Measurements from ENCODE around the gene DTNA.
"Not testable (repeated sequence)": the region's sequence is repeated elsewhere in the genome, so short reads cannot be mapped to it uniquely, and the experiment has no call there.

The DTNA gene

DNA sequence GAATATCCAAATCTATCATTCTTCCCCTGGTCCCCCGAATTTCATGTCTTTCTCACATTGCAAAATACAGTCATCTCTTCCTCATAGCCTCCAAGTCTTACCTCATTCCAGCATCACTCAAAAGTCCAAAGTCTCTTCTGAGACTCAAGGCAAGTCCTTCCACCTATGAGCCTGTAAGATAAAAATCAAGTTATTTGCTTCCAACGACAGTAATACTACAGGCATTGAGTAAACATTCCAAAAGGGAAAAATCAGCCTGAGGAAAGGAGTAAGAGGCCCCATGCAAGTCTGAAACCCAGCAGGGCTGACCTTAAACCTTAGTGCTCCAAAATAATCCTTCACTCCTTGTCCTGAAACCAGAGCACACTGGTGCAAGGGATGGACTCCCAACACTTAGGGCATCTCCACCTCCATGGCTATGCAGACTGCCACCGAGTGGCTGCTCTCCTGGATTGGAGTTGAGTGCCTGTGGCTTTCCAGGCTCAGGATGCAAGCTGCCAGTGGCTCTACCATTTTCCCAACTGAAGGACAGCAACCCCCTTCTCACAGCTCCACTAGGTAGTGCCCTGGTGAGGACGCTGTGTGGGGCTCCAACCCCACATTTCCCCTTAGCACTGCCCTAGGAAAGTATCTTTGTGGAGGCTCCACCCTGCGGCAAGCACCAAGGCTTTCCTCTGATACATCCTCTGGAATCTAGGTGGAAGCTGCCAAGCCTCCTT is 16.3 kb downstream of the DTNA start:
- no peak for DNase-seq

DNA sequence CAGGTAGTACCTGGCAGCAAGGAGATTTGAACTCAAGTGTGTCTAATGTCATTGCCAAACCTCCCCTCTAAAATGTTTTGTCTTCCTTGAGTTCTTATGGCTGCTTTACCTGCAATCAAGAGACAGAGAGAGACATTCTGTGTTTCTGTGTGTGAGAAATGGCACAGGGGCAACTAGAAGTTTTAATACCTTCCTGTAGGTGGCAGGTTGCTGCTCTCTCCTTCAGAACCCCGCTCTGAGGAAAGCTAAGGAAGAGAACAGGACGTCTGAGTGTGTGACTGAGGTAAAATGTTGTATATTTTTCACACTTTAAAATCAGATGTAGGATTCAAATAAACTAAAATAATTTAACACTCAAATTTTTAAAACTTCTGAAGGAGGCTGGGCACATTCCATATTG is 19.2 kb downstream of the DTNA start:
- no peak for DNase-seq

DNA sequence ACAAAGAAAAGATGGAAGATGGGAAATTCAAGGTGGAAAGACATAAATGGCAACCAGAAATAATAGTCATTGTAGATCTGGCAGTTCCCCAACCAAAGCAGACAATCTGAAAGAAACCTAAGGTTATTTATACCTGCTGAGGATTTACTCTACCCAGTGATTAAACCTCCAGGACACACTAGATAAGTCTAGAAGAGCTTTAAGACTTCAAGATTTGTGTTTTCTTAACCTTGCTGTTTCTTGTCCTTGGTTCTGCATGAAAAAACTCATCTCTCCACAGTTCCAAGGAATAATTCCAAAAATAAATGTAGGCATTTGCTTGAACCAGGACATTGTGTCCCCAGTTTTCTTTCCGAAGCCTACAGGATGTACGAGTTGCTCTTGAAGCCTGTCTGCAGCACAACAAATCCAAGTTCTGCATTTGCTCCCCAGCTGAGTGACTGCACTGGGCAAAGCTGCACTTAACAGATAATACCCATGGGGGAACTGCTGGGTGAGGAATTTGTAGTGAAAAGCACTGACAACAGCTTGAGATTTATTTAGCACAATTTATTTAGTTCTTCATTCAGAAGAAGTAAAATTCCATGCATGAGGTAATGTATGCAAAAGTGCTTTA is 19.8 kb downstream of the DTNA start:
- DNase-seq, result no peak

DNA sequence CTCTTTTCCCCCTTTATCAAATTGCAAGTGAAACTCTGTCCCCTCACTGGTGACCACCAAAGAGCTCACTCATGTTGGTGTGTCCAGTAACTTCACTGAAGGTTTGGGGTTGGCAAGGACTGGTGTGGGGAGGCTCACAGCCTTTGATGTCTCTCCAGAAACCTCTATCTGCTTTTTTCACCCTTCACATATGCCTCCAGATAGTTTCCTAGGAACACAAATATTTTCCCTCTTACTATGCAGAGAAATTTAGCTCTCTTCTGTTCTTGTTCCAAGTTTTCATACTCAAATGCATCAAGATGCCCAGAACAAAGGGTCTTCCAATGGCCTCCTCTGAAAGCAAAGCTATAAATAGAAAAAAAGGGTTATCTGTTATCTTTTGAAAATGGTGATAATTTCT is 20.7 kb downstream of the DTNA start:
- no peak for DNase-seq

DNA sequence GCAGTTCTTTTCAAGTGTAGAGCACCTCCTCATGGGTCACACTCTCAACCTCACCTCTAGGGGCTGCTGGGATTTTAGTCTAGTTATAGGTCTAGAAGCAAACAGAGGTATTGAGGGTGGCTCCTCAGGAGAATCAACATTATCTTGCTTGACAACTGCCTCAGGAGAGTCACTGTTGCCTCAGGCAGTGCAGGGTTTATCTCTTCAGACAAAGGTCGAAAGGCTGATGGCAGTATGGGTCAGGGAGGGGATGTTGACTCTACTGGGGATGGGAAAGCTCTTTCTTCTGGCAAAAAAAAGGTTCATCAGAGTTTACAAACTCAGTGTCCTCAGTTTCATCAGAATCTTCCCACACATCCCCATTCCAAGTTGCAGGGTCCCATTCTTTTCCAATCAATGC is 24.0 kb downstream of the DTNA start:
- DNase-seq, result no peak

DNA sequence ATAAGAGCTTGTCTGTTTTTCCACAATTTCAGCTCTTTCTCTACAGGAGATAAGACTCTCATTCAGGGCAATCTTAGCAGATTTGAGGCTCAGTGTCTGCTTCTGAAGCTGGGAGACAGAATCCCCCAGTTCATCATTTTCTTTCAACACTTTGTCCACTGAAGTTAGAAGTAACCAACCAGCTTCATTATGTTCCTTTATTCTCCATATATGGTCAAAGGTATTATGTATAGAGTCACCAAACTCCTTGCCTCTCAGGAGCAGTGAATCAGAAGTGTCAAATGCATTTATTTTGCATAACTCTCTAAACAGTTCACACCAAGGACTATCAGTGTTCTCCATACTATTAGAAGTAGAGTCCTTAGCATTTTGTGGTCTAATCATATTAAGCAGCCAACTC is 24.4 kb downstream of the DTNA start:
- DNase-seq, result not testable (repeated sequence)

DNA sequence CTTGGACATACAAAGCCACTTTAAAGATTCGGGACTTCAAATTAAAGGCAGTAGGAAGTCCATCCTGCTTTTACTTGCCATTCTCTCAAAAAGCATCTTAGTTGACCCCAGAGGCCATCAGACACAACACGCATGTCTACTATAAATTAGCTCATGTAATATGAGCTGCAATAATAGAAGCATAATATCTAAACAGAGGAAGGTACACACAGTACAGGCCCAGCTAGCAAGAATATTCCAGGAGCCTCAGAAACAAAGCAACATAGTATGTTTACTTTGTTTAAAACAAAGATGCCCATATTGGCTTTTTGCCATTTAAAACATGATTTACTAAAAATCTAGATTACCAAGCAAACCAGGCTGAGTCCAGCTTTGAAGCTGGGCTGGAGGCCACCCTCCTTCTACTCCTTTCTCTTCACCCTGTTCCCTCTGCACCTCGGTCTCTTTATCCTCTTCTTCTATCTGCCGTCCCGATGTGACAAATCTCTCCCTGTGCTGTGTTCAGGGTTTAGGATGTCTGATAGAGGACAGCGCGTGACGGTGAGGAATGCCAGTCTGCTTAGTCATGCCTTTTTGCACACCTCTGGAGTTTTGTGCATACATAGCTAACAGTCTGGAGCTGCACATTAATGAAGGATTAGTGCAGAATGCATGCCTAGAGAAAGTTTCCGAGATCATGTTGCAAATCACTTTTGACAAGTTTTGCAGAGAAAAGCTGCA is 28.2 kb downstream of the DTNA start:
- DNase-seq, result no peak

DNA sequence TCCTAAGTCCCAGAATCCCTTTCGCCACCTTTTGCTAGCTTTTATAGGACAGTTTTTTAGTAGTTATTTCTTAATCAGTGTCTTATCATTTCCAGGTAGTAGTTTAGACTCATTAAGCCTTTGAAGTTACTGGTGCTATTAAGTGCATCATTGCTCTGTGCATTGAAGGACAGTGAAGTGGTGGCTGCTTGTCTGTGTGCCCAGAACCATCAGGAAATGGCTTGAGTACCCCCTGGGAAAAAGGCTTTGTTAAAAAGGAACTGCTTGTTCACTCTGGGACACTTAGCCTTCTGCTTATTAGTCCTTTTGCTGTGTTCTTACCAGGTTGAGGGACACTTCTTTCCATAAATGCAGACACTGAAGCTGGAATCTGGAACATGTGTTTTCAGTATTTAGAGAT is 30.0 kb downstream of the DTNA start:
- no peak for DNase-seq

DNA sequence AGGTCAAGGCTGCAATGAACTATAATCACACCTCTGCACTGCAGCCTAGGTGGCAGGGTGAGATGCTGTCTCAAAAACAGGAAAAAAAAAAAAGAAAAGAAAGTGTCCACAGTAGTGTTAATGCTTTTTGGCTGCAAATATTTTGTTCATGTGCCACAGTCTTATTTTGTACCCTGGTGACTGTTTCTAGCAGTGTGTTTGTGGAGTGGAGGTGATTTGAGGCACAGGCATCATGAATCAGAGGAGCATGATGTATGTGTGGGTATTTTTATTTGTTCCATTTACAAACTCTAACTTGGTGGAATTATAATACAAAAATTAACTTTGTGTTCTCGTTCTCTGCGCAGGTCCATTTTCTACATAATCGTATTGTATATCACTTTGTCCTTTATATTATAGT is 30.6 kb downstream of the DTNA start:
- no peak for DNase-seq

DNA sequence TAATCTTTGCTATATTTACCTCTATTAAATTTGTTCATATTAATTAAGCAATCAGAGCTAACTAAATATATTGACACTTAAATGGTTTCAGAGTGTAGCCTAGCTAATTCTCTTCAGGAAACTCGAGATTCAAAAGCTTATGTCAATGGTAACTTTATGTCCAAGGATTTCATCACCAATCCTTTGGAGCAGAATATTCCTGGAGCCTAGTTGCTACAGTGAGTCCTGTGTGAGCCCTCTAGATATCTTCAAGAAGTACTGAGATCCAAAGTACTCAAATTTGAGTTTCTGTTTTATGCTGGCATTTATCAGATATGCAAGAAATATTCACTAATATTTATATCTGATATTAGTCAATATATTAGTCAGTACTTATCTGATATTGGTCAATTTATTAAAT is 31.3 kb downstream of the DTNA start:
- DNase-seq, result no peak

DNA sequence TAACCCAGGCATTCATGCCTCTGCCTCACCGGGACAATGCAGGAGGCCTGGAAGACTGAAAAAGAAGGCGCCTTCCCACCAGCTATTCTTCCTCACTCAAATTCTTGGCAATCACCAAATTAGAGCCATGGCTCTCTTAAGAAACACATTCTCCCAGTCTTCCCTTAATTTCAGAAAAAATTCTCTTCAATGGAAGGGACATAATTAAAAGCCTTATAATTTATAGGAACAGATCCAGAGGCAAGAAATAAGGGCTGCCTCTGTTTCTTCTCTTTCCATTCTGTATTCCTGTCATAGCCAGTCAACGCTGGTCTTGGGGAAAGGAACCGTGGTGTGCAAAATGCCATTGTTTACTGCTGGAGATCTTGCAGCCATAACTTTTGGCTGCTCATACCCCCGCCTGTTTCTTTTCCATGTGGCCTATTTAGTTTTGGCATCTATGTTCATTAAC is 32.8 kb downstream of the DTNA start:
- DNase-seq, result no peak

DNA sequence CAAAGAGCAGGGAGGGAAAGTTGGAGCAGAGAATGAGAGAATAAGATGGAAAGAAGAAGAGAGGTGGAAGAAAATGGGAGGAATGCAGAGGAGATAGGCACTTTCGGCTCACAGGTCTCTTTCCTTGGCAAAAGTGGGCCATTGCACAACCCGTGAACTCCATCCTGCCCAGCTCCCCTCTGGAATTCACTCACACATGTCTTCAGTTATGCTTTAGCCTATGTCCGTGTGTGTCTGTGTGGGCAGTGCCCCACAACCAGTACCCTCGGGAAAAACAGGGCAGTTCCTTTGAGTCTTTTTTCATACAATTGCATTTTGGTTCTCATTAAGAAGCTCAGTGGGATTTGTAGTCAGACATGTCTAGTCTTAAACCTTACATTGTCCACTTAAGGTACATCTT is 34.5 kb downstream of the DTNA start:
- DNase-seq, result no peak

DNA sequence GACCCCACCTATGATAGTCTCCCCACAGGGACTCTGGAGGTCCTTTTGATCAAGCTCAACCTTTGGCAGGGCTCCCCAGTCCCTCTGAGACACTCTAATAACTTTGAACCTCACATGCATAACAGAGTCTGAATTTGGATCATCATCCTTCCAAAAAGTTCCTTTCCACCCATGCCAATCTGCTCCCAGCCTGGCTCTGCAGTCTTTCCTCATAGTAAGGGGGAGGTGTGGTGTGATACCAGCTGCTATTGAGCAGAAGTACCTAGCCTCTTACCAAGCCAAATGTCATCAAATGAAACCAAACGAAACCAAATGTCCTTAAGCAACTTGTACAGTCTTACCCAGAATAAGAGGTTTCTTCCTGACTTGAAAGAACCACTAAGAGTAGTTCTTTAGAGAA is 36.5 kb downstream of the DTNA start:
- no peak for DNase-seq

DNA sequence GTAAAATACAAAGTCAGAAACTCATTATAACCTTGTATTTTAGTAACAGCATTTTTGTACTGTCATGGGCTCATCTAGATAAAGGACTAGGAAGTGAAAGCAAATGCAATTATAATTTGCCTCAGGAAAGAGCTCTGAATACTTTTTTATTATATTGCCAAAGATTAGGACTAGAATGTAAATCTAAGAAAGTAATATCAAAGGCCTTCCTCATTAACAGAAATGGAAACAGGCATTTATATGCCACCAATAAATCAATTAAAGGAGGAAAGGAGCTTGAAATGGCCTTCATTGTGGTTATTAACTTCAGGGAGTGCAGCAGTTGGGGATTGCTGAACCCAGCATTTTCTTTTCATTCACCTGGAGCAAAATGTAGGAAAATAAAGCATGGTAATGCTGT is 39.6 kb downstream of the DTNA start:
- DNase-seq, result no peak

DNA sequence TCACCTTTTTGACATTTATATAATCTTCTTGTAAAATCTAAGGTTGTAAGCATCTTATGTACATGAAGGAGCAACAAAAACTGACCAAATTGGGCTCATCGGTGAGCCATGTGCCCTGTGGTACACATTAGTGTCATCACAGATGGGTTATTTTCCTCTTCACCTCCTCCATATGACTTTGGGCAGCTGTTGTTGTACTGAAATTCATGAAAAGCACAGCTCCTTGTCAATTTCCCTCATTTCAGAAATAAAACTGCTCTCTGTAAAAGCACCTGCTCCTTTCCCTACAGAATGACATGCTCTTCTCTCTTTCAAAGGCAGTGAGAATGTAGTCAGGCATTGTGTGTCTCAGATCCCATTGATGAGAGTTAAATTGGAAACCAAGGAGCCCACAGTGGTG is 42.0 kb downstream of the DTNA start:
- DNase-seq, result no peak

DNA sequence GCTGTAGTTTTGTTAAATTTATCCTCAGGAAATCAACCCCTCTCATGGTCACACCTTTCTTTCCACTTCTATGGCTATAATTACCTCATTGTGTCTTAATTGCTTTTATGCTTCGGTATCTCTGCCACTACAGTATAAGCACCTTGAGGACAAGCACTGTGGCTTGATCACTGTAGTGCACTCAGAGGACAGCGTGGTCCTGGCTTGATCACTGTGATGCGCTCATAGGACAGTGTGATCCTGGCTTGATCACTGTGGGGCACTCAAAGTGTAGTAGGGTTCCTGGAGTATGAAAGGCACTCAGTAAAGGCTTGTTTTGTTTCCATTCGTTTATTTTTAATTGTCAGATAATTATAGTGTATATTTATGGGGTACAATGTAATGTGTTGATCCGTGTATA is 44.2 kb downstream of the DTNA start:
- no peak for DNase-seq

DNA sequence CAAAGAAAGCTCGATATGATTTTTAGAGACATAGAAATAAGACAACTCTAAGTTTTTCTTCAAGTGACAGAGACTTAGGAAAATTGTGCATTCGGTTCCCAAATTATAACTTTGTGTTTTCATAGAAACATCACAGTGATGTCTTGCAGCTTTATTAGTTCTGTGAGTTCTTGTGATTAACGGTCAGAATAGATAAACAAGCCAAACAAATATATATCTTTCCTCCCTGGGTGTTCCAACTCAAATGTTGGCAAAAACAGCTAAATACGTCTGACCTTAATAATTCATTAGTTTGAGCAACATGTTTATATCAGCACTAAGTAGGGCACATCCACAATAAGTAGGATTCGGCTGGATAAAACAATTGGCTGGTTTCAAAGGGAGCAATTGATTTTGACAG is 47.6 kb downstream of the DTNA start:
- DNase-seq, result no peak

DNA sequence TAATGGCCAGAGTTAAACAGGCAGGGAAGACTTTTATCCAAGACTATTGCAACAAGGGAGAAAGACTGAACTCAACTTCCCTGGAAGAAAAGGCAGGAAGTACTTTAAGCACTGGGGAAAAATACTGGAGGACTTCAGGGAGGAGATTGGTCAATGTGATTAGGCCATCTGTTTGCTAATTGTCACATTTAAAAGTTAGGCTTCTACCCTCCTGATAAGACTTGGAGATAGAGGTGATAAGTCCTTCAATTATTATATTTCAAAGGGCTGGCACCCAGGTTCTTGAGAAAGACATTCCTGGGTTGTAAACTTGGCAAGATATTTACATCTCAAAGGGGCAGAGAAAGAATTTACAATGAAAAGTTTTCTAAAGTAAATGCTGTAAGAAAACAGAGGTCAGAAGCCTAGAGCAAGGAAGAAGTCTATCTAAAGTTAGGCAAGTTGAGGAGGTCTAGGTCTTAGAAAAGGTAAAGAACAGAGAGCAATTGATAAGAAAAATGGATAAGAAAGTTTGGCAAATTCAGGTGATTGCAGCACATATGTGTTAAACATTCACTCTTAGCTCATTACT is 48.4 kb downstream of the DTNA start:
- no peak for DNase-seq

DNA sequence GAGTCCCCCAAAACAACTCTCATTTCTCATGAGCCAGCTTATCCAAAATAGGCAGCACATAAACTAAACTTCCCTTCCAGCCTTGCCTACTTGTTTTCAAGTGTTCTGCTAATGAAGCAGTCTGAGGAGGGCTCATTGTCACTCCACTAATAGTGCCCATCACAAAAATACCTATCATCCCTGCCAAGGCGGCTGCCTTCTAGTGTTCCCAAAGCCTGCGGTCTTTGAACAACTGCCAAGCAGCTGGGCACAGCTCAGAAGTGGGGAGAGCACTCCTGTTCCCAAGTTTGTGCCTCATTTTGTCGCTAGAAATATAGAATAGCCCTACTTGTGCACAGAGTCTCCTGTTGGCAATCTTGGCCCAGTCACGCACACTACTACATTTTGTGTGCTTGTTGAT is 50.3 kb downstream of the DTNA start:
- DNase-seq, result no peak

DNA sequence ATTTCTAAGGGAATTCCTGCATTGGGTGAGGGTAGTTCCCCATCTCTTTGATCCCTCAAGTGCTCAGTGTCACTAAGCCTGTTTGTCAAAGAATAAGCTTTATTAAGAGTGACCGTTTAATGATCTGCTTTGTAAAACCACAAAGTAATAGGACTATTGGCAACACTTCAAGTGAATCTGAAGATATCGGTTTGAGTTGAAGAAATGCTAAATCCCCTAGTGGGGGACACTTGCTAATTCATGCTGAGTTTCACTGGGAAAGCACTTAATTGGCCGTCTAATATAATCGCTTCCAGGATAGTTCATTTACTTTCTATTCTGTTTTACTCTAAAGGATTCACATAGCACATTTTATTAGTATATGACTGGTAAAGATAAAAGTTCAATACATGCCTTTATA is 54.4 kb downstream of the DTNA start:
- DNase-seq, result no peak

DNA sequence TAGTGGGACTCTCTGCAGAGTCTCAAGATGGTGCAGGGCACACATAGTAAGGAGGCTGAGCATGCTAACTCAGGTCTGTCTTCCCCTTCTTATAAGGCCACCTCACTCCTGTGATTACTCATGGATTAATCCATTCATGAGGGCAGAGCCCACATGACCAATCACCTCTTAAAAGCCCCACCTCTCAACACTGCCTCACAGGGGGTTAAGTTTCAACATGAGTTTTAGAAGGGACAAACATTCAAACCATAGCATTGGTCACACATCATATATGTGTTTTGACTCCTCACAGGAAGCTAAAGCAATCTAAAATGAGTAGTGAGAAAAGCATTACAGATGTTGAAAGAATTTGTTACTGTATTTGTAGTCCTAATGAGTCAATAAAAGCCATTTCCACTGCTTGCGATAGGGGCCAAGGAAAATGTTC is 57.5 kb downstream of the DTNA start:
- no peak for DNase-seq

DNA sequence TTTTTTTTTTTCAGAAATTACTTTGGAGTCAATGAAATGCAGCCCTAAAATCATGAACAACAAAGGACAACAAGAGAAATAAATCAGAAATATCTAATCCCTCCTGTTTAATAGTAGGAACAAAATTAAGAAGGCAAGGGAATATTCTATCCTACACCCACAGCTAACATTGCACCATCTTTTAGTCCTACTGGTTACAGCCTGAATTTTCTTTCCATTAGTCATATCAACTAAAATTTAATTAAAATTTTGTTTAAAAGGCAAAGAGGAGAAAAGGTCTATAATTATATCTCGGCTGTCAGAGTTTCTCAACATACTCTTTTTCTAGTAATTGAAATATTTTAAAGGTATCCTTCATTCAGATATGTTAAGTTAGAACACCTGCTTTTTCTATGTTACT is 61.9 kb downstream of the DTNA start:
- no peak for DNase-seq

DNA sequence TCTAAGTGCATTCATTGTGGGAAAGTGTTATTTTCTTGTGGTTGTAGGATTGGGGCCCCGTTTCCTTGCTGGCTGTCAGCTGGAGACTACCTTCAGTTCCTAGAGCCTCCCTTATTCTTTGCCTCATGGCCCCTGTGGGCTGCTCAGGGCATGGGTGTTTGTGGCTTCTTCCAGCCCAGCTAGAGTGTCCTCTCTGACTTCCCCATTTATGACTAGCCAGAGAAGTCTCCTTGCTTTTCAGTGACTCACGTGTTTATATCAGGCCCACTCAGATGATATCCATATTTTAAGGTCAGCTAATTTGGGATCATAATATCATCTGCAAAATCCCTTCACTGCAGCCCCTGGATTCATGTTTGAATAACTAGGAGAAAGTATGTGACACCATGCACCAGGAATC is 62.8 kb downstream of the DTNA start:
- no peak for DNase-seq

DNA sequence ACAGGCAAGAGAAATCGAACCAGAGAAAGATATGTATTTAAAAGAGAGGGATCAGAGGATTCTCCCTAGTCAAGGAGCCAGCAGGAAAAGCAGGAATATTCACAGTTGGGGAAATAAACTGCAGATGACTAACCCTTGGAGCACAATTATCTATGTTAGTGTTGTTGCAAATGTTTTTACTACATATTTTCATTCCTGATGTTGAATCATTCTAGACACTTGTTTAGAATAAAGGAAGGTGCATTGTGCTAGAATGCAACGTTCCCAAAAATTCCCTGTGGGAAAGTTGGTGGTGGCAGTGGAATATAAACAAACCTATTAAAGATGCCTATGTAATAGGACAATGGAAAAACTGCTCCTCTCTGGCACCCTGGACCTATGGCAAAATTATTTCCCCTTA is 63.3 kb downstream of the DTNA start:
- DNase-seq, result no peak
